Activated CD8-positive, alpha-beta memory T cell treated with anti-CD3 and anti-CD28 coated beads for 36 hours (primary cell): Measurements from ENCODE around the gene JPT2. TPM values are rescaled to one million over a fixed set of nuclear protein-coding genes. Genes with fewer than 3 reads are reported as not detected.

Source experiments
- CTCF ChIA-PET: fragments of 350-600 bp; sonication (Branson Sonifier 250); formaldehyde crosslinking; loops from one replicate; lab custom pipeline; 2021; ENCODE audit warnings: antibody characterized with exemption; lab: Charles Lee
- POLR2A ChIA-PET: fragments of 350-600 bp; sonication (Branson Sonifier 250); formaldehyde crosslinking; loops from one replicate; lab custom pipeline; 2021; ENCODE audit warnings: antibody characterized with exemption; lab: Charles Lee
- total RNA-seq, 2 experiments: library from RNA; stranded (reverse); gene quantifications; one replicate each; pipeline ENCODE4 v1.2.3, GENCODE V29; 2021

The JPT2 gene
- total RNA-seq, 2 experiments from 2014 or later = 101 to 109 TPM

DNA sequence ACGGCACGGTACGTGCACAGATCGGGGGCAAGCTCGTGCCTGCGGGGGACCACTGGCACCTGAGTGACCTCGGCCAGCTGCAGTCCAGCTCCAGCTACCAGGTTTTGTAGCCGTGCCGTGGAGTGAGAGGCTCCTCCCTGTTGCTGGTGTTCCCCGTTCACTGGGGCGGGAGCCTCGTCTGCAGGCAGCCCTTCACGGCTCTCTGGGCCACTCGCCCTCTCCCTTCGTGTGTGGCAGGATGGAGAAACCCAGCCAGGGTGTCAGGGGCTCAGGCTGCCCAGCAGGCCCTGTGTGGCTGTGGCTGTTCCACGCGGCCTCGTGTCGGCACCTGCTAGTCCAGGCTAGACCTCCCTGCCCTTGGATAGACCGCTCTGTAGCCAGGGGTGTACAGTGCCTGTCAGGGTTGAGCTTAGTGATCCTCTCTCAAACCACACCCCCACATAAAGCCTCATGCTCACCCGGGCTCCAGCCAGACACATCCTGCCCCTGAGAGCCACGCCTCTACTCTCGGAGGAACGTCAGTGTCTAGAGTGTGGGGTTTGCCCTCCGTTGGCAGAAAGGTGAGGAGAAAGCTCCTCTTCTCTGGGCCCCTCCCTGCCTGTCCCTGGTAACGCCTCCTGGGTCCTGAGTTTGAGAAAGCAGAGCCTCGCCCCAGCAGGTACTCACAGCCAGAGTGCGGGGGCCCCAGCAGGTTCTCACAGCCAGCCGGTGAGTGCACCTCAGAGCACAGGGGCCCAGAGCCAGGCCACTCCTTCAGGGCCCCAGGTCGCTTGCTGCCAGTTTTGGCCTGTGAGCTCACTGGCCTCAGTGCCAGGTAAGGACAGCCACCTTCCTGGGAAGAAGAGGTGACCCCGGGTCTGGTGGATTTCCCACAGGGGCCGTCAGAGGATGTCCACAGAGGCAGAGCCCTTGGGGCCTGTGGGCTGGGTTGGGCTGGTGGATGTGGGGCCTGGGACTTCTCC lies 65.6 kb downstream of the JPT2 start:
- CTCF ChIA-PET = no interaction called here
- POLR2A ChIA-PET = interaction anchor here (0.6 kb wide), 1 partner anchor 66 kb away, joined by 3 read pairs; the partner anchor contains the start of gene JPT2

DNA sequence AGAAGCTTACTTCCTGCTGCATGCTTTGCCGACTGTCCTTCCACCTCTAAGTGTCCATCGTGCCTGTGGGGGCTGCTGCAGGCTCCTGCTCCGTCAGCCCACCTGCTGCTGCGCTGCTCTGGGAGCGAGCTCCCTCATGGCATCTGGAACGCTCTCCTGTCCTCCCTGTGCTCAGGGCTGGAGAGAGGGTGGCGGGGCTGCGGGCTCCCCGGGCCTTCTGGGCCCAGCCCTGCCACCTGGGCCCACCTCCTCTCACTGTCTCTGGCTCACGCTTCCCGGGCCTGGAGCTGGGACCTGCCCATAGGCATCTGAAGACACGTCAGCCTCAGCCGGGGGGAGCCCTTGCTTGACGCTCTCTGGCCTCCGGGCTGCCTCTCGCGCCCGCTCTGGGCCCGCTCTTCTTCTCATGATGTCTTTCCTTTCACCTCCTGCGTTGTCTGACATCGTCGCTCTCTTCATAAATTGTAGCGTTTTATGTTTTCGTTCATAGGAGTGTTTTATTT lies 66.3 kb downstream of the JPT2 start:
- CTCF ChIA-PET = no interaction called here
- POLR2A ChIA-PET = no interaction called here

DNA sequence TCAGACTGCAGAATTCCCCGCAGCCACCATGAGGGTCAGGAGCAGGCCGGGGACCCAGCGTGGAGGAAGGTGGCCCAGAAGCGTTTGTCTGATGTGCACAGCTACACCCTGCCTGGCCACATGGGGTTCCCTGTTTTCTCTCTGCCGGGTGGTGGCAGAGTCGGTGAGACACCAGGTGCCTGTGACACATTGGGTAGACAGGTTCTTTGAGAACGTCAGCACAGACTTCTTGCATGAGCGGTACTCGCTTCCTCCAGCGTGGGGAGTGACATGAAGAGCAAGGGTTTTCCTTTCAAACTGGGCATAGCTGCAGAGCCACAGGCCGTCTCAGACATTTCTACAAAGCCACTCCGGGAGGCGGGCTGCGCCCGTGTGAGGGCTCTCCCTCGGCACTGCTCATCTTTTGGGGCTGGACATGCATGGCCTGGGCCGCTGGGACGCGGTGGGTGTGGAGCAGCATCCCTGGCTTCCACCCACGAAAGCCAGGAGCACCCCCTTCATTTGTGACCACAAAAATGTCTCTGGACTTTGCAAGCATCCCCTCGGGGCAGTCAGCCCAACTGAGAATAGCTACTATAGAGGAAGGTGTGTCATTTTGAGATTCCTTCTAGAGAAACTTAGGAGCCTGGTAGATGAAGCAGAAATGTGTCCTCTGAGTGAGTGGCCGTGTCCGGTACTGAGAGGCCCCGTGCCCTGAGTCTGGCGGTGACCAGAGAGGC lies 67.3 kb downstream of the JPT2 start:
- ChIA-PET POLR2A (no interaction called here), CTCF (no interaction called here)

DNA sequence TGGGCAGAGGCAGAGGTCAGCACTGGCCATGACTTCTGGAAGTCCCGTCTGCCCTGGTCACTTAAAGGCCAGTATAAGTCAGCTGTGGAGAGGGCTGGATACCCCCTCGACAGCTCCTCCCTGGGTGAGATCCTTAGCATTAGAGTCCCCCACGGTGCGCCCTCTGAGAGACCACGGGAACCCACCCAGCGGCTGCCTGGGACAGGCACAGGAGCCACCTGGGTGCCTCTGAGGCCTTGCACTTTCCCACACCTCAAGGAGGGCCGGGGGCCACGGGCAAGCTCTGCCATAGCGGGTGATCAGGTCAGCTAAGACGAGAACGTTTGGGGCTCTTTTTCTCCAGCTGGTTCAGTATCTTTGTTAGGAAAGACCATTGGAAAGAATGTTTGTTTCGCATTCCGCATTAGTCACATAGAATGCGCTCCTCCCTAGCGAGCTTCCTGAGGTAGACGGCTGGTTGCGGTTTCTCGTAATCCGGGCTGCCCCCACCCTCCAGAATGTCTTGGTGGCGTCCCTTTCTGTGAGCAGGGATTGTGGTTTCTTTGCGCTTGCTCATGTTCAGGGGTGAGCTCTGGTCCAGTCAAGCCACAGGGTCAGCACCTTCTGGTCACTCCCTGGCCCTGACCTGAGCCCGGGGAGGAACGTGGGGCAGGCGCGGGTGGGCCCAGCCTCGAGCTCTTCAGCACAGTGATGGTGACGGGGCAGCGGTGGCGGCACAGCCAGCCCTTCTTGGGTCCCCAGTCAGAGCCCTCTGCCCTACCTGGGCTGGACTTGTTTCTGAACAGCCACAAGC lies 68.0 kb downstream of the JPT2 start:
- CTCF ChIA-PET = no interaction called here
- POLR2A ChIA-PET = no interaction called here

DNA sequence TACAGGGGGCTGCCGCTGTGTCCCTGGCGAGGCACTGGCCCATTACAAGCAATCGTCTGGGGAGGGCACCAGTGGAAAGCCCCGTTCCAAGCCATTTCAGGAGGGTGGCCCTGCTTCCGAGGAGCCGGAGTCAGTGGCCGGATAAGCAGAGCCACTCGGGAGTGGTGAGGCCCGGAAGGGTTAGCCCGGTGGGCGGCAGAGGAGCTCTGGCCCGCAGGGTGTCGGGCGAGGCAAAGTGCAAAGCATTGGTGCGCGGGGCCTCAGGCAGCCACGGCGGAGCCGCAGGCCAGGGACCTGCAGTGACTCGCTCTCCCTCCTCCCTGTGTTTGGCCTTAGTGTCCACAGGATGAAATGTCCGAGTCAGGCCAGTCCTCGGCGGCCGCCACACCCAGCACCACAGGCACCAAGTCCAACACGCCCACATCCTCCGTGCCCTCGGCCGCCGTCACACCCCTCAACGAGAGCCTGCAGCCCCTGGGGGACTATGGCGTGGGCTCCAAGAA lies 68.7 kb downstream of the JPT2 start:
- ChIA-PET CTCF (no interaction called here), POLR2A (no interaction called here)

DNA sequence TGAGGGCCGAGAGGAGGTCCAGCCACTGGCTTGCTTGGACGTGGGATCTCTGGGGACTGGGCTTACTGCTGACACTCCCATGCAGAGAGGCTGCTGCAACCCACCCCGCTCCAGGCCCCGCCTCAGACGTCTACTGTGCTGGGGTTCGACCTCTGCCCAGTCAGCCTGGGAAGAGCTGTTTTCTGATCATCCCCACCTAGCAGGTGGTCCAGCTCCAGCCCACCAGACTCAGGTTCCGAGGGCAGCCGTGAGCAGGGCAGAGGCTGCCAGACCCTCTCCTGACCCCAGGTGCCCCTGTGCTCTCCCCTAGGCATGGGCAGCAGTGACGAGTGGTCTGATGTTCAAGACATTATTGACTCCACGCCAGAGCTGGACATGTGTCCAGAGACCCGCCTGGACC lies 69.9 kb downstream of the JPT2 start:
- ChIA-PET POLR2A (no interaction called here), CTCF (no interaction called here)

DNA sequence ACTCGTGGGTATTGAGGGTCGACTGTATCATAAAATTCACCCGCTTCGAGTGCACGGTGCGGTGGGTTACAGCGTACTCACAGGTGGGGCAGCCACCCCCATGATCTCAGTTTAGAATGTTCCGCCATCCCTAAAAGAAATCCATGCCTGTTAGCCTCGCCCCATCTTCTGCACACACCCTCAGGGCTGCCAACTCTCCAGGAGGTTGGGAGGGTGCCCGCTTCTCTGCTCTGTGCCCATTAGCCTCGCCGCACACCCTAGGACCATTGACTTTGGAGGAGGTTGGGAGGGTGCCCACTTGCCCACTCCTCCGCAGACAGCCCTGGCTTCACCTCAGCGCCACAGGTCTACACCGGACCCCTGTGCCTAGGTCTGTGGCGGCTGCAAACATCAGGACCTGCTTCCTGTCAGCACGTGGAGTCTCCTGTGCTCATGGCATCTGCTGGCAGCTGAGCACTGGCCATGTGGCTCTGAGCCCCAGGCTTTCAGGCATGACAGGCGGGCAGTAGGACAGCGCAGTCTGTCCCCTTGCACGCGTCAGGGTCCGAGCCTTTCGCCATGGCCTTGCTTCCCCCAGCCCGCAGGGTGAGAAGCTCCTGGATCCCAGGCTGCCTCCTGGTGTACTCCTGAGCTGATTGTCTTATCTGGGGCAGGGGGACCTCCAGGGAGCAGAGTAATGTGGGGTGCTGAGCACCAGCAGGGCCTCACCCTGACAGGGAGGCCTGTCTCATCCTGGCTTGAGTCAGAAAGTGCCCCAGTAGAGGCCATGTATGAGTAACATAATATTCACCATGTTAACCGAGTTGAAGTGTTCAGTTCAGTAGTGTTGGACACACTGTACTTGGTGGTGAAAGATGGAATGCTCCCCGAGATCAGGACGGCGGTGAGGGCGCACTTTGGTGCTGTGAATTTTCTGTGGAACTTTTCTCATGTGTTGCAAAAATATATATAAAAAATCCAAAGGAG lies 71.4 kb downstream of the JPT2 start:
- ChIA-PET POLR2A (no interaction called here), CTCF (no interaction called here)

Other genes with a start within 250 kb of the JPT2 start
- gene PERCC1, start 247.2 kb upstream of the JPT2 start, total RNA-seq = under 1 TPM; 0.34 to 0.70 TPM
- gene CCDC154, start 233.7 kb upstream of the JPT2 start, total RNA-seq = 1 to 10 TPM; 1.2 to 1.4 TPM
- 10 to 100 TPM; 52.3 to 53.8 TPM for gene CLCN7, start 203.3 kb upstream of the JPT2 start, total RNA-seq
- not detected for gene PTX4, start 189.3 kb upstream of the JPT2 start, total RNA-seq
- gene TELO2, start 184.9 kb upstream of the JPT2 start, total RNA-seq = 10 to 100 TPM; 88.2 to 89.3 TPM
- 10 to 100 TPM; 22.6 to 22.8 TPM for gene TMEM204, start 144.6 kb upstream of the JPT2 start, total RNA-seq
- gene IFT140, start 66.2 kb upstream of the JPT2 start, total RNA-seq = 10 to 100 TPM; 10.4 to 11.0 TPM
- 10 to 100 TPM; 23.6 to 24.3 TPM for gene CRAMP1, start 65.9 kb upstream of the JPT2 start, total RNA-seq
- gene MAPK8IP3, start 27.9 kb downstream of the JPT2 start, total RNA-seq = 10 to 100 TPM; 57.1 to 57.4 TPM
- gene NME3, start 93.3 kb downstream of the JPT2 start, total RNA-seq = 10 to 100 TPM; 27.0 to 30.0 TPM
- 10 to 100 TPM; 20.3 TPM for gene EME2, start 94.5 kb downstream of the JPT2 start, total RNA-seq
- gene MRPS34, start 94.9 kb downstream of the JPT2 start, total RNA-seq = 100 to 1,000 TPM; 197 to 199 TPM
- 10 to 100 TPM; 21.4 to 22.1 TPM for gene SPSB3, start 104.3 kb downstream of the JPT2 start, total RNA-seq
- 10 to 100 TPM; 72.7 to 80.2 TPM for gene NUBP2, start 104.7 kb downstream of the JPT2 start, total RNA-seq
- gene IGFALS, start 115.4 kb downstream of the JPT2 start, total RNA-seq = not detected
- gene HAGH, start 148.5 kb downstream of the JPT2 start, total RNA-seq = 10 to 100 TPM; 34.4 to 35.8 TPM
- gene FAHD1, start 148.9 kb downstream of the JPT2 start, total RNA-seq = 10 to 100 TPM; 18.7 to 20.7 TPM
- not detected for gene MEIOB, start 193.9 kb downstream of the JPT2 start, total RNA-seq
- not detected for gene HS3ST6, start 240.1 kb downstream of the JPT2 start, total RNA-seq